SH-SY5Y (cell line): ENCODE measurements around the gene KRT5.

Experiments
- GATA2 ChIP-seq: IDR thresholded peaks from 2 replicates; pipeline ENCODE4 v1.6.1; 2011; ENCODE audit warnings: mild to moderate bottlenecking, low read depth, low read length
- GATA3 ChIP-seq: IDR thresholded peaks from 2 replicates; pipeline ENCODE4 v1.6.1; 2011; ENCODE audit warnings: low read depth, mild to moderate bottlenecking, low read length, moderate library complexity

The KRT5 gene

DNA sequence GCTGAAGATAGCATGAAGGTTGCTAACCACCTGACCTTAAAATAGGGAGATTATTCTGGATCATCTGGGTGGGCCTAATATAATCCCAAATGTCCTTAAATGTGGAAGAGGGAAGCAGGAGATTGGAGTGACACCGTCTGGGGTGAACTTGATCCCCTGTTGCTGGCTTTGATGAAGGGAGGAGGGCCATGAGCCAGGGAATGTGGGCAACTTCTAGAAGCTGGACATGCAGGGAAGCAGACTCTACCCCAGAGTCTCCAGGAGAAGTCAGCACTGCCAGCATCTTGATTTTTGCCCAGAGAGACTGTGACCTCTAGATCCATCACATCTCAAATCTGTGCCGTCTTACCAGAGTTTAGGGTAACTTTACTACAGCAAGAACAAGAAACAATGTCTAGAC lies 9.2 kb upstream of the KRT5 start:
- TF ChIP-seq GATA3 (no peak), GATA2 (no peak)

GRCh38 chr12:52528641-52529143 lies 8.5 kb upstream of the KRT5 start:
- no peak for TF ChIP-seq GATA3
- TF ChIP-seq GATA2 = no peak

DNA sequence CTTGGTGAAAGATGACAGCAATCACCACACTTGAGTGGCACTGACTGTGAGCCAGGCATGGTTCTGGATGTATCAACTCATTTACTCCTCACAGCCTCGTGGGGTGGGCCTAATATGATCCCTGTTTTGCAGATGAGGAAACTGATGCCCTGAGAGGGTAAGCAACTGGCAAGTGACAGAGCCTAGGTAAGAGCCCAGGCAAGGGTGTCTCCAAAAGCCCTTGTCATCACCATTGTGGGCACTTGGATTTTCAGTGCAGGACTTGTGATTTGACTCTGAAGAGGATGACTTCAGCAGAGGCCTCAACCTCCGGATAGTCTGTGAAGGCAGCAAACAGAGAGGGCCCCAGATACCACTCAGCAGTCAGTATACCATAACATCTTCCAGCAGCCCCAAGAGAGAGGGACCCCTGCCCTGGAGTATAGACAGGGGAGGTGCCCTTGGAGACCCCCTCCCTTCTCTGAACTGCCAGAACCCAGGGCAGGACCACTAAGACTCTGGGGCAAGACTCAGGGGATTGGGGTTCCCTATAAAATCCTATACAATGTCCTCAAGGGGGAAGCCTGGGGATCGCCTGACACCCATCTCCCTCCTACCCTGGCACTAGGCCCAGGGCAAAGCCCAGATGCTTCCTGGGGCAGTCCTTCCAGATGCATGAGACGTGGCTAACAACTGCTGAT lies 7.1 kb upstream of the KRT5 start:
- no peak for TF ChIP-seq GATA2
- no peak for TF ChIP-seq GATA3

GRCh38 chr12:52526511-52526951 lies 6.3 kb upstream of the KRT5 start:
- TF ChIP-seq GATA3 (no peak), GATA2 (no peak)

GRCh38 chr12:52525661-52526499 lies 5.7 kb upstream of the KRT5 start:
- TF ChIP-seq GATA3 (no peak), GATA2 (no peak)

DNA sequence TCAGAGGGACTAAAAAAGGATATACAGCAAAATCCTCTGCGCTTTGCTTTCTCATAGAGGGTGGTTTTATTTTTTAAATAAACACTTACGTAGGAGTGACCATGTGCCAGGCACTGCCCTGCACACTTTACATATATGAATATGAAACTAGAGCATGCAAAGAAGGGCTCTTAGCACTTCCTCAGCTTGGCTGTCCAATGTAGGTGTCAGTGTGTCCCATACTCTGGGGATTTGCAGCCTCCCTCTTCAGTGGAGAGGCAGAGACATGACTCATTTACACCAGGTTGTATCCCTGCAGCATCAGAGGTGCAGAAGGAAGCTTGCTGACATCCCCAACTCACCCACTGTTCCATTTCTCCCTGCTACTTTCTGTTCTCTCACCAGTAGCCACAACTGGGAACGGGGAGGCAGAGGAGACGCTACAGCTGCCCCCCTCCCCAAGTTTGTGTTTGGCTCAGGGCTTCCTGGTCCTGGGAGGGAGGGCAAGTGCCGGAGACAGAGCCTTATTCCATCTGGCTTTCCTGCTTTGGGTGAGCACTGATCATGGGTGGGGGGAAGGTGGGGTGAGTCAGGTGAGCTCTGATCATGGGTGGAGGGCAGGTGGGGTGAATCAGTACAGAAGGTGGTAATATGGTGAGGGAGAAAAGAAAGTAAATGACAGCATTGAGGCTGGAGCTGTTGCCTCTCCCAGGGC lies 4.9 kb upstream of the KRT5 start:
- no peak for TF ChIP-seq GATA3
- no peak for TF ChIP-seq GATA2

DNA sequence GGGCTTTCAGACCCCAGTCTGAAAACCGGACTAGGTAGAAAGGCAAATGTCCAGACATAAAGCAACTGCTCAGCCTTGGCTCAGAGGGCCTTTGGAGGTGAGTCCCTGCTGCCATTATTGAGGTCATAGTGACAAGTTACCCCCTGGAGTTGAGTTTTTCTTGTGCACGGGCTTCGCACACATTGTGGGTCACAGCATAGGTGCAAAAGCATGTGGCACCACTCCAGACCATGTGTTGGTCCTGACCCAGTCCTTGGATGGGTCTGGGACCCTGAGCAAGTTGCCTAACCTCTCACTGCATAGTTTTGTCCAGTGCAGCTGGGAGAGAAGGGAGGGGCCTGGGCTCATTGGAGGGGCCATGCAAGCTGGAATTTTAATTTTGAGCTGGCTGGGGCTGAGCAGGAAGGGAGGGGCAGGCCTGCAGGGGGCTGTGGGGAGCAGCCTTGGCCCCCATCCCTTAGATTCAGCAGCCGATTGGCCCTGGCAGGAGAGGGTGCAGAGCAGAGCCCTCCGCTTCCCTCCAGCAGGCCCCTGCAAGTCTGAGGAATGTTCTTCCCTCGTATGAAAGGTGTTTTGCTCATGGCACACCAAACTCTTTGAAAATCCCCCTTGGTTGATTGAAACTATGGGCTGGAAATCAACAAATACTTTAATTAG lies 4.2 kb upstream of the KRT5 start:
- TF ChIP-seq GATA2 (no peak), GATA3 (no peak)

- TF ChIP-seq GATA3 = no peak
- no peak for TF ChIP-seq GATA2
Observed at GRCh38 chr12:52523824-52524223, 3.6 kb upstream of the KRT5 start.

DNA sequence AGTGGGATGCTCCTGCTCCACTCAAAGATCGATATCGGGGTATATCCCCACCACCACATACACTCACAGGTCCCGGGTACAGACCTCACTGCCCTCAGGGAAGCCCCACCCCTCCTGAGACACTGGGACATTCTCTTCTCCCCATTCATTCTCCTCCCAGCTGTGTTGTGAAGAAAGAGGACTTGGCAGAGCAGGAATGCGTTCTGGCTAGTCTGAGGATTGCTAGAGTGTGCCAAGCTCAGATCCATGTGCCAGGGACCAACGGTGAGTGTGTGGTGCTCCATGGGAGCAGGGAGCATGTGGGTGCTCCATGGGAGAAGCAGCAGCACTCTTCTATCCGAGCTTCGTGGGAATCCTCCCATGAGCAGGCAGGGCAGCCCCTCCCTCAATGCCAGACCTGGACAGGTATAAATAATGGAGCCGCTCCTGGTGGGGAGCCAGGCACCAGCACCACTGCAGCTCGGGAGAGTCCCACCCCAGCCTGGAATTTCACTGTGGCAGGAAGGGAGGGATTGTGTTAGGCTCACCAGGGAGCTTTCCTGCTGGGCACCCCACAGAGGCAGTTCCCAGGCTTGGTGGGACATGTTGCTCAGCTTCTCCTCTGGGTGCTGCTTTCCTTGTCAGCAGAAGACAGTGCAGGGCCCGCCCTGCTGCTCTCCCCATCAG lies 2.3 kb upstream of the KRT5 start:
- no peak for TF ChIP-seq GATA3
- TF ChIP-seq GATA2 = no peak

GRCh38 chr12:52521568-52522266 lies 1.5 kb upstream of the KRT5 start:
- no peak for TF ChIP-seq GATA2

DNA sequence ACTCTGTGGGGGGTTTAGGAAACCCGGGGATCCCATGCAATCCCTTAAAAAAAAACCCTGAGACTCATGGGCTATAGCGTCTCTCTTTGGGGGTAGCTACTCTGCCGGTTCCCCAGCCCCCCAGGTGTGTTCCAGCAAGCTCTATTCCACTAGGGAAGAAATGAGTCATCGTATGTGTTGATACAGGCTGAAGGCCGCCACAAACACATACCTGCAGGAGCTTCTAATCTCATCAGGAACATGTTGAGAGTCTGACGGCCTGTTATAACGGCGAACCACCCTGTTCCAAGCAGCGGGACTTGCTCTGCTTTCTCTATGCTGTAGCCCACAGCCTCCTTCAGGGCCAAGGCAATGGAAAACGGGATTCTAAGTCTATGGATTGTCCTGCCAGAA lies 977 bp upstream of the KRT5 start:
- TF ChIP-seq GATA3 (no peak), GATA2 (no peak)

- TF ChIP-seq GATA2 (no peak), GATA3 (no peak)
Observed at GRCh38 chr12:52519387-52519703, 849 bp downstream of the KRT5 start.
